ENCODE data around the gene TADA3. TPM values are rescaled to one million over a fixed set of nuclear protein-coding genes. Genes with fewer than 3 reads are reported as not detected.

Gene TADA3
- total and polyA plus RNA-seq, 8 donors = 13.2 to 29.1 (median 20.1) TPM

DNA sequence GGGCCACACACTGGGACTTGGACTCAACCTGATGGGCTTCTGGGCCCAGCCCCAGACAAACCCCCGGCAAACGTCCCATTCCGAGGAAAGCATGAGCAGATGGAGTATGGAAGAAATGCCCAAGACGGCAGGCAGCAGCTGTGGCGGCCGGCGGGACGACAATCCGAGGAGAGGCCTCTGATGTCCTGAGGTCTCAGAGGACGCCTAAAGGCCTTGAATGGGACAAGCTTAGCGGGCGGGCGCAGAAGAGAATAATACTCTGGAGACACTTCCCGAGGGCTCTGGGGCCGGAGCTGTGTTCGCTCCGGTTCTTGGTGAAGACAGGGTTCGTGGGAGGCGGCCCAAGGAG lies 43.0 kb downstream of the TADA3 start:
- no peaks in the 10 kb centered on the region for H3K27me3 ChIP-seq
- H3K4me3 ChIP-seq = peak overlapping the region; percentile 31 to 73 (median 54)
- TF ChIP-seq, protein P1, sequence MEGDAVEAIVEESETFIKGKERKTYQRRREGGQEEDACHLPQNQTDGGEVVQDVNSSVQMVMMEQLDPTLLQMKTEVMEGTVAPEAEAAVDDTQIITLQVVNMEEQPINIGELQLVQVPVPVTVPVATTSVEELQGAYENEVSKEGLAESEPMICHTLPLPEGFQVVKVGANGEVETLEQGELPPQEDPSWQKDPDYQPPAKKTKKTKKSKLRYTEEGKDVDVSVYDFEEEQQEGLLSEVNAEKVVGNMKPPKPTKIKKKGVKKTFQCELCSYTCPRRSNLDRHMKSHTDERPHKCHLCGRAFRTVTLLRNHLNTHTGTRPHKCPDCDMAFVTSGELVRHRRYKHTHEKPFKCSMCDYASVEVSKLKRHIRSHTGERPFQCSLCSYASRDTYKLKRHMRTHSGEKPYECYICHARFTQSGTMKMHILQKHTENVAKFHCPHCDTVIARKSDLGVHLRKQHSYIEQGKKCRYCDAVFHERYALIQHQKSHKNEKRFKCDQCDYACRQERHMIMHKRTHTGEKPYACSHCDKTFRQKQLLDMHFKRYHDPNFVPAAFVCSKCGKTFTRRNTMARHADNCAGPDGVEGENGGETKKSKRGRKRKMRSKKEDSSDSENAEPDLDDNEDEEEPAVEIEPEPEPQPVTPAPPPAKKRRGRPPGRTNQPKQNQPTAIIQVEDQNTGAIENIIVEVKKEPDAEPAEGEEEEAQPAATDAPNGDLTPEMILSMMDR (IDR thresholded peaks at IDR 0.05) = no peak
- intact Hi-C loops (cut with DNase I) = no loop called here
- 2 to 4% methylated on average over 19 of the region's 19 CpGs for WGBS, 2 donors
- H3K4me1 ChIP-seq = peaks cover 0 to 9% (median 5%) of the 10 kb centered on the region in 3 donors
- peak overlapping the region; percentile 63 to 87 (median 83) for H3K27ac ChIP-seq
- no peak for FAIRE-seq
- no peaks in the 10 kb centered on the region for H3K9me3 ChIP-seq
- H3K36me3 ChIP-seq = peaks cover 0 to 44% (median 16%) of the 10 kb centered on the region in 3 donors
- peak in 2 of 6 donors; percentile 35 to 77 for DNase-seq
- peak; percentile 25 to 41 (median 37) for ATAC-seq

DNA sequence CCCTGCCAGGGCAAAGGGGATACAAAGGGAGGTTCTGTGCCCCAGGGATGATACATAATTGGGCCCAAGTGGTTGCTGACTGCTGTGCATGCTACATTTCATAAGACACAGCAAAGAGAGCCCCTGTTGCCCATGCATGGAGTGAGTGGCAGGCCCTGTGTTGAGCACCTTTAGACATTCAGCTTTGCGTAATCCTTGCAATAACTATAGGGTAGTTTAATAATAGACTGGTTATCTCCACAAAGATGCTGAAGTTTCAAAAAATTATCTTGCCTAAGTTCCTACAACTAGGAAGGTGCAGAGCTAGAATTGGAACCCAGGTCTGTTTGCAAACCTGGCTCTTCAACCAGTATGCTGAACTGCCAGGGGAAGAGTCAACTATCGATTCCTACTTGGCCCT lies 44.2 kb downstream of the TADA3 start:
- Histone ChIP-seq H3K4me1 (peaks cover 0 to 9% (median 5%) of the 10 kb centered on the region in 3 donors), H3K27ac (no peak overlapping the region), H3K9me3 (no peaks in the 10 kb centered on the region), H3K27me3 (no peaks in the 10 kb centered on the region), H3K36me3 (peaks cover 8 to 57% (median 28%) of the 10 kb centered on the region in 3 donors), H3K4me3 (no peak overlapping the region)
- ATAC-seq (no peak), DNase-seq (no peak), FAIRE-seq (no peak)
- WGBS, 2 donors = 97 to 100% methylated on average over 2 of the region's 2 CpGs
- TF ChIP-seq, protein P1 (IDR thresholded peaks at IDR 0.05) = no peak
- intact Hi-C loops (cut with DNase I) = no loop called here

DNA sequence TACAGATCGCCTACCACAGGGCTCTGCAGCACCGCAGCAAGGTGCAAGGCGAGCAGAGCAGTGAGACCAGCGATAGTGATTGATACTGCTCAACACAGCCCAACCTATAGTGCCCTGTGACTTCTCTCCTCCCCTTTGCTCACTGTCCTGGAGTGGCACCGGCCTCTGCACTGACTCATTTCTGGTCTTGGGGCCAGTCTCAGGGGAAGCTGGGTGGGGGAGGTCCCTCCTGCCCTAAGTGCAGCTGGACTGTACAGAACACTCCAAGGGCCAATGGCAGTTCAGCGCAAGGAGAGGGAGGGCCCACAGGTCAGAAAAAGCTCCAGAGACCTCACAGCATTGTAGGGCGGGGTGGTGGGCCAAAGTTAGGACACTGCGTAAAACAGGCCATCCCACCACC lies 45.0 kb downstream of the TADA3 start:
- Histone ChIP-seq H3K27me3 (no peaks in the 10 kb centered on the region), H3K27ac (no peak overlapping the region), H3K9me3 (no peaks in the 10 kb centered on the region), H3K4me1 (peaks cover 0 to 9% (median 5%) of the 10 kb centered on the region in 3 donors), H3K4me3 (no peak overlapping the region), H3K36me3 (peaks cover 10 to 62% (median 36%) of the 10 kb centered on the region in 3 donors)
- FAIRE-seq = no peak
- no peak for DNase-seq
- no peak for ATAC-seq
- intact Hi-C loops (cut with DNase I) = no loop called here
- TF ChIP-seq, protein P1 (IDR thresholded peaks at IDR 0.05) = no peak
- WGBS, 2 donors = 91 to 93% methylated on average over 8 of the region's 8 CpGs

DNA sequence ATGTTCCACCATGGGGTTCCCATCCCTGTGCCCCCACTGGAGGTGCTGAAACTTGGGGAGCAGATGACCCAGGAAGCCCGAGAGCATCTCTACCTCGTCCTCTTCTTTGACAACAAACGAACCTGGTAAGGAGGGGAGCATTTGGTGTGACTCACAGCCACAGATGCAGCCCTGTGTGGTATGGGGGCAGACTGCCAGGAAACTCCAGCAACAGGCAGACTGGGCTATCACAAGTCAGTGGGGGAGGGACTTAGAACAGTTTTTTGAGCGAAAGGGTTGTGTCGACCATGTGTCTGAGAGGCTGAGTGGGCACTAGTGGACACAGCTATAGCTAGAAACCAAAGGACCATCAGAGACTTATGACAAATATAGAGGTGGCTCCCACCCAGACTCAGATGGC lies 45.9 kb downstream of the TADA3 start:
- FAIRE-seq (no peak), ATAC-seq (no peak), DNase-seq (no peak)
- TF ChIP-seq, protein P1 (IDR thresholded peaks at IDR 0.05) = no peak
- no peaks in the 10 kb centered on the region for H3K9me3 ChIP-seq
- 84 to 85% methylated on average over 5 of the region's 5 CpGs for WGBS, 2 donors
- peaks cover 0 to 9% (median 5%) of the 10 kb centered on the region in 3 donors for H3K4me1 ChIP-seq
- H3K27ac ChIP-seq = no peak overlapping the region
- H3K27me3 ChIP-seq = no peaks in the 10 kb centered on the region
- no peak overlapping the region for H3K4me3 ChIP-seq
- intact Hi-C loops (cut with DNase I) = no loop called here
- peaks cover 13 to 63% (median 40%) of the 10 kb centered on the region in 3 donors for H3K36me3 ChIP-seq

DNA sequence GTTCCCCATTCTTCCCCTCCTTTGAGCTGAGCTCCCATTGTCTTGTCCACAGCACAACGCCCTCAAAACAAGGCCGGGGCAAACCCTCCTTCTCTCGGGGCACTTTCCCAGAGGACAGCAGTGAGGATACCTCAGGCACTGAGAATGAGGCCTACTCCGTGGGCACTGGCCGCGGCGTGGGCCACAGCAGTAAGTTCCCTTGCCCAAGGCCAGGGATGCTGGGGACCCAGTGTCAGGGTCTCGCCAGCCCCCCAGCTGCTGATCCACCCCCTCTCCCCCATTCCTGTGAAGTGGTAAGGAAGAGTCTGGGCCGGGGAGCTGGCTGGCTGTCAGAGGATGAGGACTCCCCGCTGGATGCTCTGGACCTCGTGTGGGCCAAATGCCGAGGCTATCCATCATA lies 46.8 kb downstream of the TADA3 start:
- 90 to 94% methylated on average over 12 of the region's 12 CpGs for WGBS, 2 donors
- Histone ChIP-seq H3K4me1 (peaks cover 0 to 5% (median 1%) of the 10 kb centered on the region in 3 donors), H3K27me3 (no peaks in the 10 kb centered on the region), H3K4me3 (no peak overlapping the region), H3K9me3 (no peaks in the 10 kb centered on the region), H3K27ac (no peak overlapping the region), H3K36me3 (peaks cover 18 to 71% (median 40%) of the 10 kb centered on the region in 3 donors)
- intact Hi-C loops (cut with DNase I) = no loop called here
- FAIRE-seq (no peak), ATAC-seq (no peak), DNase-seq (no peak)
- TF ChIP-seq, protein P1 (IDR thresholded peaks at IDR 0.05) = no peak
